Measurements from ENCODE around the gene C1QL1.
"Not testable (repeated sequence)": the region's sequence is repeated elsewhere in the genome, so short reads cannot be mapped to it uniquely, and the experiment has no call there.

DNA sequence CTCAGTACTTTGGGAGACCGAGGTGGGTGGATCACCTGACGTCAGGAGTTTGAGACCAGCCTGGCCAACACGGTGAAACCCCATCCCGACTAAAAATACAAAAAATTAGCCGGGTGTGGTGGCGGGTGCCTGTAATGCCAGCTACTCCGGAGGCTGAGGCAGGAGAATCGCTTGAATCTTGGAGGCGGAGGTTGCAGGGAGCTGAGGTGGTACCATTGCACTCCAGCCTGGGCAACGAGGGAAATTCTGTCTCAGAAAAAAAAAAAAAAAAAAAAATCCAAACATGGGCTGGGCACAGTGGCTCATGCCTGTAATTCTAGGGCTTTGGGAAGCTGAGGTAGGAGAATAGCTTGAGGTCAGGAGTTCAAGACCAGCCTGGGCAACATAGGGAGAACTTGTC lies 22.5 kb downstream of the C1QL1 start:
- TF ChIP-seq, protein P1, sequence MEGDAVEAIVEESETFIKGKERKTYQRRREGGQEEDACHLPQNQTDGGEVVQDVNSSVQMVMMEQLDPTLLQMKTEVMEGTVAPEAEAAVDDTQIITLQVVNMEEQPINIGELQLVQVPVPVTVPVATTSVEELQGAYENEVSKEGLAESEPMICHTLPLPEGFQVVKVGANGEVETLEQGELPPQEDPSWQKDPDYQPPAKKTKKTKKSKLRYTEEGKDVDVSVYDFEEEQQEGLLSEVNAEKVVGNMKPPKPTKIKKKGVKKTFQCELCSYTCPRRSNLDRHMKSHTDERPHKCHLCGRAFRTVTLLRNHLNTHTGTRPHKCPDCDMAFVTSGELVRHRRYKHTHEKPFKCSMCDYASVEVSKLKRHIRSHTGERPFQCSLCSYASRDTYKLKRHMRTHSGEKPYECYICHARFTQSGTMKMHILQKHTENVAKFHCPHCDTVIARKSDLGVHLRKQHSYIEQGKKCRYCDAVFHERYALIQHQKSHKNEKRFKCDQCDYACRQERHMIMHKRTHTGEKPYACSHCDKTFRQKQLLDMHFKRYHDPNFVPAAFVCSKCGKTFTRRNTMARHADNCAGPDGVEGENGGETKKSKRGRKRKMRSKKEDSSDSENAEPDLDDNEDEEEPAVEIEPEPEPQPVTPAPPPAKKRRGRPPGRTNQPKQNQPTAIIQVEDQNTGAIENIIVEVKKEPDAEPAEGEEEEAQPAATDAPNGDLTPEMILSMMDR (IDR thresholded peaks at IDR 0.05; ENCODE audit: low read depth, low read length), result not testable (repeated sequence)
- TF ChIP-seq POLR2A (IDR thresholded peaks at IDR 0.05; ENCODE audit: extremely low read depth, insufficient read length); MAX (IDR thresholded peaks at IDR 0.05; ENCODE audit: low read depth, low read length): not testable (repeated sequence)
